Fibroblast of skin of right quadriceps (primary cell): ENCODE data around the gene DNAH17.

Source experiments
- DNase-seq: peaks from one replicate; pipeline ENCODE4 v3.0.0-alpha.2; 2013

Gene DNAH17

DNA sequence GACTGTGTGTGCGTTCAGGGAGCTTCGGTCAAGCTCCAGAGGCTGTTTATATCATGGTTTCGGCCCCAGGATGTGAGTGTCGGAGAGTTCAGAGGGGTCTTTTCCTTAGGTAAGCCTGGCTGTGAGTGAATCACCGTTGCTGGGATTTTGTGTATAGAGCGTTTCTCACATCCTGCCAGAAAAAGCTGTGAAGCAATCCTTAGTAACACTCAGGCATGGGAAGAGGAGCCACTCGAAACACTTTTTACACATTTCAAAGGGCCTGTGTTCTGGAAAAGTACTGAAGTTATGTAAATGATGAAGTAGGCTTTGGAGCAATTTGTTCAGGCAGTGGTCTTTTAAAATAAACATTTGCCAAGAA is 198.1 kb downstream of the DNAH17 start:
- peak; percentile 77 for DNase-seq

DNA sequence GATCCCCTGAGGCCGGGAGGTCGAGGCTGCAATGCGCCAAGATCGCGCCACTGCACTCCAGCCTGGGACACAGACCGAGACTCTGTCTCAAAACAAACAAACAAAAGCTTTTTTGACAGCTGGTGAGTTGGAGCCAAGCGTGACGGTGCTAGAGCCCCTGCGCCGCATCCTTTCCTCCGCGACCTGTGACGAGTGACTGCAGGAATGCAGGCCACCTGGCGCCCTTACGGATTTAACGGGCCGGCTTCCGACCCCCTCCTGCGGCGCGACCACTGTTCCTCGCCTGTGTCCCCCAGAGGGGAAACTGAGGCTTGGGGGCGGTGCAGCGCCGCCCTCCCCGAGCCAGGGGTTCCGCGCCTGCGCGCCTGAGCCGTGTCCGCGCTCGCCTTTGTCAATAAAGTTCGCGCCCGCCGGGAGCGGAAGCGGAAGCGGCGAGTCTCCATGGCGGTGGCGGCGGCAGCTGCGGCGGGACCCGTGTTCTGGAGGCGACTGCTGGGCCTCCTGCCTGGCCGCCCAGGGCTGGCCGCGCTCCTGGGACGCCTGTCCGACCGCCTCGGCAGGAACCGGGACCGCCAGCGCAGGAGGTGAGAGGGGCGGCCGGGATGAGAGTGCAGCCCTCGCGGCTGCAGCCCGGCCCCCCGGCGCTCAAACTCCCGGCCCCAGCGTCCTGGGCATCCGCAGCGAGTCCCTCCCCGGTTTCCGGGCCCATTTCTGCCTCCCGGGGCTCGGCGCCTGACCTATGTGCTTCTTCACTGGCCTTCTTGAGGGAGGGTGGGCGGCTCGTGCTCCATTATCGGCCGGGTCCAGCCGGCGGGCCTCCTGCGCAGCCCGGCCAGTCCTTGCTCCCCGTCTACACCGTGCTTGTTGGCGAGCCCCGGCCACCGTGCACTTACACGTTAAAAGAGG is 198.7 kb downstream of the DNAH17 start, which contains the start of gene PGS1:
Gene PGS1 (plus strand): TSS at position 425 of the 906 bp plus-strand sequence. CDS start 17 bp downstream, at position 442.
- DNase-seq: peak; percentile 76

DNA sequence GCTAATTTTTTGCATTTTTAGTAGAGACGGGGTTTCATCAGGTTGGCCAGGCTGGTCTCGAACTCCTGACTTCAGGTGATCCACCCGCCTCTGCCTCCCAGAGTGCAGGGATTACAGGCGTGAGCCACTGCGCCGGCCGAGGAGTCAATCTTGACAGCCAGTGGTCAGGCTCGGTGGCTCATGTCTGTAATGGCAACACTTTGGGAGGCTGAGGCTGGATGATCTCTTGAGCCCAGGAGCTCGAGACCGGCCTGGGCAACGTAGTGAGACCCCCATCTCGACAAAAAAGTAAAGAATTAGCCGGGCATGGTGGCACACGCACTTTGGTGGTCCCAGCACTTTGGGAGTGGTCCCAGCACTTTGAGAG is 199.4 kb downstream of the DNAH17 start:
- DNase-seq: no peak

DNA sequence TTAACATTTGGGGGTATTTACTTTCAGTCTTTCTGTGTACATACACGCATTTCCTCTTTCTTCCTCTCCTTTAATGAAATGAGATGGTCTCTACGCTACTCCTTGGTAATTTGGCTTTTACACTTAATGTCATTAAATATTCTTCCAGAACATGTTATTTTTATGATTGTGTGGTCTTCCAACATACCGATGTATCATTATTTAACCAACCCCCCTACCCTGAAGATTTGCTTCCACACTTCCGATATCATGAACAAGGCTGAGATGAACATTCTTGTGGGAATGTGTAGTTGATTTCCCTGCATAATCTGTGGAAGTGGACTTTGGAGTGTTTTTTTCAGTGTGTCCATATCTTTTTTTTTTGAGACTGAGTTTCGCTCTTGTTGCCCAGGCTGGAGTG is 201.0 kb downstream of the DNAH17 start:
- DNase-seq: peak; percentile 74

DNA sequence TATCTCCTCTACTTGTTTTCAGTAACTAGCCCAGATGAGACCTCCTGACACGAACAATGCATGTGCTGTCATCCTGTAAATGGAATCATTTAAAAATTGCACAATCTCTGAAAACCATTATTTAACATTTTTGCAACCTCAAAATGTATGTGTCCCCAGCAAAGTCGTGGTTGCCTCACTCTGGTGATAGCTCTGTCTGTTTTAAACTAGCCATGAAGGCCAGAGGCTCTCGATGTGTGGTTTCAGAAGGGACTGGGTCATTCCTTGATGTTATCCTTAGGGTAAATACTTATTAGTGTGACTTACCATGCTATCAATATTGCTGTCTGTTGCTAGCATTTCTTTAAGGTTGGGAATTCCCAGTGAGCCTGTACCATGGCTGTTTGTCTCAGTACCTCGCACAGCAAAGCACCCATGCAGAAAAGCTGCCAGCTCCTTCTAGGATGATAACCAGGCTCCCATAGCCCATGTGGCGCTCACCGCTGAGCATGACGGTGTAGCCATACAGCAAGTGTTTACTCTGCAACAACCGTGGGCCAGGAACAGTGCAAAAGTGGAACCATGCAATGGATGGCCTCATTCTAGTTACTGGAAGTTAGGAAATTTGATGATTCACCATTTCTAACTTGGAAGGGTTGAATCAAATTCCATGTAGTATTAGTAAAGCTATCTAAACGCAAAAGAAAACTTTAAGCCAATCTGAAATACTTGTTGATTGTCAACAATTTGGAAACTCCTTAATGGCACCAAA is 201.6 kb downstream of the DNAH17 start:
- DNase-seq: peak; percentile 96

DNA sequence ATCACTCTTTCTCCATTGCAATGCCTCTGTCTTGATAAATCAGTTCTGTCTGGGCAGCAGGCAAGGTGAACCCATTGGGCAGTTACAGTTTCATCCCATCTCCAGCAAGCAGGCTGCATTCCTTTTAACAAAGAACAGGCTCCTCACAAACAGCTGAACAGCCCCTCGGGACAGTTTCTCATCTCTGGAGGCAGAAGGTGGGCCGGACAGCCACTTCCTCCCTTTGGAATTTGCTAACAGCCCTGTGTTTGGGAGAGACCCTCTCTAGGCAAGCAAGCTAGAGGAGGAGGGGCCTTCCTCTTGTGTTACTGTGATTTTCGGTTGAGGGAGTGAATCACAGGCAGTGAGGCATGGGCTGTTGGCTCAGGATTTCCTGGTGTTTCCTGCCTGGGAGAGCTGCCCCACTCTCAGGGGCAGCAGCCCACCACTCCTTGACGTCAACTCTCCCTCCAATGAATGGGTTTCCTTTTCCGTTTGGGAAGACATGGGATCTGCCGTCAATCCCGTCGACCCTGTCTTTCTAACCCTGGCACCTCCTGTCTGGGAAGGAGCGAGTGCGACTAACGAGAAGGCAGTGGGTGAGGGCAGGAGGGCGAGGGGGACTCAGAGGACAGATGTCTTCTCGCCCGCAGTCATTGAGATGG is 202.4 kb downstream of the DNAH17 start:
- DNase-seq: peak; percentile 94

DNA sequence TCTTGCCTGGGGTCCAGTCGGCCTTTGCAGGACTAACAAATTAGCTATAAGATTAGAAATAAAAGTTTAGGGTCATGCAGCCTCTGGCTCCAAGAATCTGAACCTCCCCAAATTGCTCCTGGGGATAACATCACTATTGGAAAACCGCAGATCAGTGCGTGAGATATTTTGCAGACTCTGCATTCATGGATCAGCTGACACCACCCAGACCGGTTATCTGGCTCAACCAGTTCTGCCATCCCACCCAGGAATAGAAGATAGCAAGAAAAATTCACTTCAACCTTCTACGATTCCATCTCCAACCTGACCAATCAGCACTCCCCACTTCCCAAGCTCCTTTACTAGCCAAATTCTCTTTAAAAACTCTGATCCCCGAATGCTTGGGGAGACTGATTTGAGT is 203.0 kb downstream of the DNAH17 start:
- DNase-seq: no peak
